Endothelial cell of umbilical vein (primary cell): ENCODE measurements around the gene CEP70. TPM values are rescaled to one million over a fixed set of nuclear protein-coding genes. Genes with fewer than 3 reads are reported as not detected.

Experiments
- BruUV-seq: library from RNA; stranded (reverse); fragments of 400-500 nt; replicated peaks from 2 replicates; lab custom pipeline; 2021; lab: Mats Ljungman, UMichigan
- CTCF ChIA-PET: fragments of 300-600, 350-600 bp; sonication (Branson Sonifier 250); formaldehyde crosslinking; loops from one replicate; lab custom pipeline; 2021; ENCODE audit warnings: antibody characterized with exemption, inconsistent platforms; lab: Charles Lee
- POLR2A ChIA-PET: fragments of 300-600, 350-600 bp; sonication (Branson Sonifier 250); formaldehyde crosslinking; loops from one replicate; lab custom pipeline; 2021; ENCODE audit warnings: antibody characterized with exemption, inconsistent platforms; lab: Charles Lee
- DNase-seq: peaks from one replicate; pipeline ENCODE4 v3.0.0-alpha.2; 2011; ENCODE audit warnings: low read depth, low spot score
- FAIRE-seq: peaks from 2 replicates; lab custom pipeline; 2011; peaks lifted over from hg19 to GRCh38; lab: Jason Lieb, UNC
- H2AFZ ChIP-seq: 2 replicates; pipeline ENCODE4 v1.6.0; 2012; ENCODE audit warnings: low read depth, low read length, control low read depth, inconsistent platforms
- H3K27ac ChIP-seq: 2 replicates; pipeline ENCODE4 v1.5.1; 2011; ENCODE audit warnings: low read depth, mild to moderate bottlenecking, control low read depth, low read length, moderate library complexity; ENCODE audit not compliant: insufficient read depth
- H3K27me3 ChIP-seq, 2 experiments: 2 replicates each; pipeline versions ENCODE4 v1.6.0 to v1.6.1; 2011; ENCODE audit warnings: low read length in 2 of 2, mixed read lengths in 1 of 2; ENCODE audit not compliant: control insufficient read depth in 2 of 2, insufficient read depth in 2 of 2
- H3K36me3 ChIP-seq, 2 experiments: 2 replicates in 1 of 2; 3 replicates in 1 of 2; pipeline ENCODE4 v1.5.1; 2011; ENCODE audit warnings: low read length in 2 of 2, mild to moderate bottlenecking in 1 of 2, moderate library complexity in 1 of 2; ENCODE audit not compliant: control insufficient read depth in 2 of 2, insufficient read depth in 2 of 2; ENCODE audit errors: extremely low read depth in 1 of 2
- H3K4me1 ChIP-seq: 3 replicates; pipeline ENCODE4 v1.5.1; 2011; ENCODE audit warnings: mild to moderate bottlenecking, low read length; ENCODE audit not compliant: control insufficient read depth, insufficient read depth; ENCODE audit errors: extremely low read depth
- H3K4me2 ChIP-seq: 2 replicates; pipeline ENCODE4 v1.6.1; 2011; ENCODE audit warnings: low read length, control low read depth, mixed read lengths; ENCODE audit not compliant: insufficient read depth
- H3K4me3 ChIP-seq, 3 experiments: fragments of 200-600 bp in 1 of 3; sonication (generic), shearing (Covaris generic) in 1 of 3; replicated peaks in 1 of 3; 2 replicates each; pipeline ENCODE4 v1.5.1; 2011 to 2016; ENCODE audit warnings: control low read depth in 3 of 3, low read length in 3 of 3, mild to moderate bottlenecking in 2 of 3, inconsistent platforms in 1 of 3, low read depth in 1 of 3, moderate library complexity in 1 of 3; ENCODE audit not compliant: insufficient read depth in 1 of 3
- H3K79me2 ChIP-seq: 2 replicates; pipeline ENCODE4 v1.6.0; 2012; ENCODE audit warnings: low read length, inconsistent platforms; ENCODE audit not compliant: control insufficient read depth, insufficient read depth
- H3K9ac ChIP-seq: replicated peaks from 2 replicates; pipeline ENCODE3; 2011; ENCODE audit warnings: low read length, control low read depth; ENCODE audit not compliant: insufficient read depth; ENCODE audit errors: extremely low read depth
- H3K9me1 ChIP-seq: replicated peaks from 3 replicates; pipeline ENCODE4 v1.6.0; 2011; ENCODE audit warnings: mild to moderate bottlenecking, low read length; ENCODE audit not compliant: control insufficient read depth, insufficient read depth; ENCODE audit errors: extremely low read depth
- H3K9me3 ChIP-seq: replicated peaks from 2 replicates; pipeline ENCODE4 v1.5.1; 2012; ENCODE audit warnings: low read length, inconsistent platforms; ENCODE audit not compliant: control insufficient read depth, insufficient read depth
- H4K20me1 ChIP-seq: replicated peaks from 2 replicates; pipeline ENCODE3; 2011; ENCODE audit warnings: mild to moderate bottlenecking, low read length; ENCODE audit not compliant: control insufficient read depth, insufficient read depth; ENCODE audit errors: extremely low read depth
- CTCF ChIP-seq, 2 donors: IDR thresholded peaks; 1 replicate in 1 of 2; 2 replicates in 1 of 2; pipeline ENCODE4 v1.5.1; 2011; ENCODE audit warnings: low read length in 2 of 2, mild to moderate bottlenecking in 2 of 2, moderate library complexity in 2 of 2, control low read depth in 1 of 2, inconsistent platforms in 1 of 2, low read depth in 1 of 2; ENCODE audit not compliant: insufficient read depth in 1 of 2; ENCODE audit errors: extremely low read depth in 1 of 2
- EZH2 ChIP-seq: IDR thresholded peaks from 2 replicates; pipeline ENCODE4 v1.6.1; 2012; ENCODE audit warnings: borderline replicate concordance, low read depth, mild to moderate bottlenecking, moderate library complexity, low read length, inconsistent platforms; ENCODE audit not compliant: severe bottlenecking
- FOS ChIP-seq: IDR thresholded peaks from 2 replicates; pipeline ENCODE4 v1.6.1; 2011; ENCODE audit warnings: mild to moderate bottlenecking, low read length, moderate library complexity, borderline replicate concordance; ENCODE audit not compliant: insufficient read depth
- GATA2 ChIP-seq: IDR thresholded peaks from 2 replicates; pipeline ENCODE4 v1.7.0; 2011; ENCODE audit warnings: low read depth, mild to moderate bottlenecking, moderate library complexity, mixed read lengths, low read length; ENCODE audit not compliant: insufficient read length, insufficient read depth
- MYC ChIP-seq: IDR thresholded peaks from one replicate; pipeline ENCODE4 v1.6.1; 2011; ENCODE audit warnings: mild to moderate bottlenecking, low read depth, low read length
- POLR2A ChIP-seq: IDR thresholded peaks from 2 replicates; pipeline ENCODE4 v1.6.1; 2012; ENCODE audit warnings: low read depth, mild to moderate bottlenecking, control low read depth, low read length
- dilution Hi-C: fragments of 300-500 bp; cut with MboI; formaldehyde crosslinking; loops from one replicate; pipeline ENCODE4 v1.15.0; 2019; ENCODE audit warnings: low sequenced_read_pairs; ENCODE audit not compliant: extremely low pct_ligation_motif_present
- intact Hi-C: fragments of 100-400 bp; cut with micrococcal nuclease; formaldehyde crosslinking; loops from one replicate; pipeline ENCODE4 v1.10.0; 2022
- polyA plus RNA-seq, 4 experiments: library from polyadenylated mRNA; depleted of rRNA in 3 of 4; stranded (reverse) in 3 of 4; unstranded in 1 of 4; fragments of >200 nt; gene quantifications; 2 replicates each; pipeline versions ENCODE4 v1.2.1 to v1.2.3, GENCODE V29; 2011 to 2012; ENCODE audit warnings: missing spikeins in 1 of 4
- total RNA-seq: library from RNA; stranded (reverse); gene quantifications from 2 replicates; pipeline ENCODE4 v1.2.3, GENCODE V29; 2021

CEP70 gene
- total and polyA plus RNA-seq, 2 donors (not counting 3 experiments of a cell fraction or from before 2014, with no cell fraction given): 2.1 to 16.9 TPM

GRCh38 chr3:138468886-138469285 lies 125.2 kb downstream of the CEP70 start:
- H3K4me3 ChIP-seq: no peak overlapping the region
- peaks cover 2% of the 10 kb centered on the region for H4K20me1 ChIP-seq
- no peak for DNase-seq
- no peak overlapping the region for H3K27ac ChIP-seq
- TF ChIP-seq GATA2: no peak
- TF ChIP-seq EZH2: no peak
- no peak for TF ChIP-seq FOS
- TF ChIP-seq MYC: no peak
- intact Hi-C loops: no loop called here
- H3K4me1 ChIP-seq: peaks cover 6% of the 10 kb centered on the region
- FAIRE-seq: no peak
- no peaks in the 10 kb centered on the region for H3K27me3 ChIP-seq
- ChIA-PET POLR2A (no interaction called here), CTCF (interaction anchor here (1.2 to 2.3 kb wide), 4 partner anchors 10 to 467 kb away, joined by 3 to 9 read pairs (median 5); no protein-coding TSS in a partner anchor)
- H3K36me3 ChIP-seq: no peaks in the 10 kb centered on the region
- H2AFZ ChIP-seq: no peak overlapping the region
- H3K79me2 ChIP-seq: no peaks in the 10 kb centered on the region
- no peaks in the 10 kb centered on the region for H3K9me1 ChIP-seq
- no peak overlapping the region for H3K4me2 ChIP-seq
- dilution Hi-C loops: no loop called here
- H3K9me3 ChIP-seq: no peaks in the 10 kb centered on the region
- H3K9ac ChIP-seq: no peak overlapping the region
- BruUV-seq: no TSS peak

GRCh38 chr3:138468451-138468850 lies 125.6 kb downstream of the CEP70 start:
- H3K9me3 ChIP-seq: no peaks in the 10 kb centered on the region
- TF ChIP-seq CTCF (IDR thresholded peaks at IDR 0.05; ENCODE audit: extremely low read depth in 1 of 2, insufficient read depth in 1 of 2, low read depth in 1 of 2, low read length in 2 of 2) (no peak), POLR2A (no peak), GATA2 (no peak)
- intact Hi-C loops (no loop called here), dilution Hi-C loops (no loop called here)
- H3K9ac ChIP-seq: no peak overlapping the region
- no TSS peak for BruUV-seq
- no peak overlapping the region for H3K4me2 ChIP-seq
- DNase-seq: no peak
- no peak overlapping the region for H2AFZ ChIP-seq
- POLR2A ChIA-PET: no interaction called here
- no peaks in the 10 kb centered on the region for H3K27me3 ChIP-seq
- H3K4me3 ChIP-seq: no peak overlapping the region
- no peak overlapping the region for H3K27ac ChIP-seq
- no peaks in the 10 kb centered on the region for H3K9me1 ChIP-seq
- peaks cover 6% of the 10 kb centered on the region for H3K4me1 ChIP-seq
- no peaks in the 10 kb centered on the region for H3K79me2 ChIP-seq
- H4K20me1 ChIP-seq: peaks cover 2% of the 10 kb centered on the region
- FAIRE-seq: no peak
- CTCF ChIA-PET: interaction anchor here (0.6 to 1.8 kb wide), 3 partner anchors 11 to 511 kb away, joined by 3 to 7 read pairs (median 3); no protein-coding TSS in a partner anchor
- no peaks in the 10 kb centered on the region for H3K36me3 ChIP-seq
